SK-N-MC (cell line): ENCODE data around the gene PCIF1.

ENCODE experiments used
- DNase-seq: peaks from one replicate; pipeline ENCODE4 v3.0.0-alpha.2; 2011; ENCODE audit warnings: low read depth, low spot score
- H3K27ac ChIP-seq: fragments of 200-600 bp; sonication (generic); 2 replicates; pipeline ENCODE4 v1.5.1; 2016; ENCODE audit warnings: mixed run types
- H3K36me3 ChIP-seq: fragments of 200-600 bp; sonication (generic); 2 replicates; pipeline ENCODE4 v1.6.1; 2017; ENCODE audit warnings: antibody characterized with exemption, low read length, mixed read lengths; ENCODE audit not compliant: insufficient read depth
- H3K4me3 ChIP-seq: fragments of 200-600 bp; sonication (generic); 2 replicates; pipeline ENCODE4 v1.5.1; 2016
- H3K9ac ChIP-seq: fragments of 200-600 bp; sonication (generic); 2 replicates; pipeline ENCODE4 v1.8.0; 2017; ENCODE audit warnings: mixed run types, mixed read lengths; ENCODE audit not compliant: insufficient read length
- H3K9me3 ChIP-seq: fragments of 200-600 bp; sonication (generic); 2 replicates; pipeline ENCODE4 v1.6.1; 2017; ENCODE audit warnings: low read depth, mild to moderate bottlenecking, antibody characterized with exemption, low read length, moderate library complexity, mixed read lengths
- EZH2 ChIP-seq: fragments of 200-600 bp; sonication (generic); IDR thresholded peaks from one replicate; pipeline ENCODE4 v1.6.1; 2017; ENCODE audit warnings: antibody characterized with exemption
- FOXP2 ChIP-seq: optimal IDR thresholded peaks from 2 replicates; pipeline ENCODE3; 2011; ENCODE audit warnings: mild to moderate bottlenecking, moderate library complexity; ENCODE audit not compliant: insufficient read depth; ENCODE audit errors: extremely low read length, control extremely low read depth
- POLR2AphosphoS5 ChIP-seq: IDR thresholded peaks from 2 replicates; pipeline ENCODE4 v1.6.1; 2012; ENCODE audit warnings: mild to moderate bottlenecking, low read depth, low read length, borderline replicate concordance

PCIF1 gene

GRCh38 chr20:45909336-45909808 lies 25.1 kb upstream of the PCIF1 start:
- no peak overlapping the region for H3K9ac ChIP-seq
- H3K9me3 ChIP-seq = no peaks in the 10 kb centered on the region
- H3K36me3 ChIP-seq = peaks cover 33% of the 10 kb centered on the region; the same call in 1 of the 2 replicates
- H3K4me3 ChIP-seq = no peak overlapping the region
- DNase-seq = no peak
- H3K27ac ChIP-seq = no peak overlapping the region
- TF ChIP-seq FOXP2 (no peak), POLR2AphosphoS5 (no peak), EZH2 (no peak)

- Histone ChIP-seq H3K36me3 (peaks cover 27% of the 10 kb centered on the region; the same call in 1 of the 2 replicates), H3K27ac (no peak overlapping the region), H3K9ac (no peak overlapping the region), H3K4me3 (no peak overlapping the region), H3K9me3 (no peaks in the 10 kb centered on the region)
- TF ChIP-seq EZH2 (no peak), POLR2AphosphoS5 (no peak)
- no peak for DNase-seq
Observed at GRCh38 chr20:45909817-45910669, 24.4 kb upstream of the PCIF1 start.

- H3K27ac ChIP-seq = peak overlapping the region; percentile 66; the same call in 1 of the 2 replicates
- H3K9me3 ChIP-seq = no peaks in the 10 kb centered on the region
- H3K9ac ChIP-seq = peak overlapping the region; percentile 86
- H3K36me3 ChIP-seq = peaks cover 21% of the 10 kb centered on the region; the same call in 1 of the 2 replicates
- TF ChIP-seq FOXP2 = no peak
- peak; percentile 83 for TF ChIP-seq POLR2AphosphoS5
- peak; percentile 99 for DNase-seq
- H3K4me3 ChIP-seq = peak overlapping the region; percentile 98
Observed at GRCh38 chr20:45910670-45911485, 23.6 kb upstream of the PCIF1 start.

- Histone ChIP-seq H3K9ac (peak within 1 kb of the TSS; percentile 86), H3K9me3 (no peaks in the 10 kb centered on the region), H3K27ac (peak within 1 kb of the TSS; percentile 66; the same call in 1 of the 2 replicates), H3K36me3 (peaks cover 15% of the 10 kb centered on the region; the same call in 1 of the 2 replicates), H3K4me3 (peak within 1 kb of the TSS; percentile 98)
- DNase-seq = no peak
- no peak for TF ChIP-seq FOXP2
- TF ChIP-seq POLR2AphosphoS5 = peak; percentile 93
- TF ChIP-seq EZH2 = no peak
Observed at GRCh38 chr20:45911486-45912343, 22.8 kb upstream of the PCIF1 start, which contains the start of gene PLTP. Gene PLTP (minus strand): TSS chr20:45912155. CDS start chr20:45911452, 703 bp downstream.

GRCh38 chr20:45912344-45912682 lies 22.2 kb upstream of the PCIF1 start:
- TF ChIP-seq POLR2AphosphoS5 (no peak), FOXP2 (no peak), EZH2 (no peak)
- no peak overlapping the region for H3K27ac ChIP-seq
- DNase-seq = no peak
- no peaks in the 10 kb centered on the region for H3K9me3 ChIP-seq
- H3K4me3 ChIP-seq = peak overlapping the region; percentile 98
- peaks cover 15% of the 10 kb centered on the region; the same call in 1 of the 2 replicates for H3K36me3 ChIP-seq
- peak overlapping the region; percentile 86 for H3K9ac ChIP-seq

- no peak overlapping the region for H3K9ac ChIP-seq
- H3K9me3 ChIP-seq = no peaks in the 10 kb centered on the region
- no peak for TF ChIP-seq POLR2AphosphoS5
- no peak for TF ChIP-seq EZH2
- no peak for TF ChIP-seq FOXP2
- H3K4me3 ChIP-seq = no peak overlapping the region
- no peak overlapping the region for H3K27ac ChIP-seq
- peaks cover 11% of the 10 kb centered on the region; the same call in 1 of the 2 replicates for H3K36me3 ChIP-seq
- DNase-seq = no peak
Observed at GRCh38 chr20:45913116-45913515, 21.4 kb upstream of the PCIF1 start.

GRCh38 chr20:45917790-45918141 lies 16.7 kb upstream of the PCIF1 start:
- Histone ChIP-seq H3K9ac (no peak overlapping the region), H3K9me3 (no peaks in the 10 kb centered on the region), H3K36me3 (no peaks in the 10 kb centered on the region), H3K4me3 (no peak overlapping the region), H3K27ac (no peak overlapping the region)
- no peak for TF ChIP-seq EZH2
- TF ChIP-seq POLR2AphosphoS5 = no peak
- TF ChIP-seq FOXP2 = no peak
- no peak for DNase-seq
